ENCODE data around the gene SULF2.
A peak's percentile ranks its signal among the peaks of the same experiment; 100 is the strongest.

The SULF2 gene

GRCh38 chr20:47648943-47649342, 136.3 kb downstream of the SULF2 start:
- no peak for DNase-seq (ENCODE audit: low read depth)

DNA sequence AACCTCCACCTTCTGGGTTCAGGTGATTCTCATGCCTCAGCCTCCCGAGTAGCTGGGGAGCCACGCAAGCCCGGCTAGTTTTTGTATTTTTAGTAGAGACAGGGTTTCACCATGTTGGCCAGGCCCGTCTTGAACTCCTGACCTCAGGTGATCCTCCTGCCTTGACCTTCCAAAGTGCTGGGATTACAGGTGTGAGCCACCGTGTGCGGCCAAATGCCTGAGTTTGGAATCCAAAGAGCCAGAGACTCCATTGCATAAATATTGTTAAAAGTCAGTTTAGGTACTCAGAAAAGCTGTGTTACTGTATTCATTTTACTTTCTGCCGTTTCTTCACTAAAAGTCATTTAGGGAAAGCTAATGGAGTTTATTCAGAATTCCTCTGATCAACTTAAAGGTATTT, 137.3 kb downstream of the SULF2 start:
- DNase-seq (ENCODE audit: low read depth): no peak

DNA sequence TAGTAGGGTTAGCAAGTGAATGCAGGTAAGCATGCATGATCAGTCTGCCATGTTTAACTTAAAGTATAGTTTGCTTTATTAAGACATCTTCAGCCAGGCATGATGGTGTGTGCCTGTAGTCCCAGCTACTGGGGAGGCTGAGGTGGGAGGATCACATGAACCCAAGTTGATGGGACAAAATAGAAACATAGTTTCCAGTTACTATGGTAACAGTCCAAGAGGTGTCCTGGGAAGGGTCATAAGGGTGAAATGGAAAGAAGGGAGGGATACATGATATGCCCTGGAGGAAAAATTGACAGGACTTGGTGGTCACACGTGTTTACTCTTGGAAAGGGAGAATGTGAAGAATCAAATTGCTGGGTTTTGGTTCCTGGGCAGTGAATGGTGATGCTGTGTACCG, 139.6 kb downstream of the SULF2 start:
- no peak for DNase-seq (ENCODE audit: low read depth)

GRCh38 chr20:47642624-47643023, 142.7 kb downstream of the SULF2 start:
- DNase-seq (ENCODE audit: low read depth): no peak

DNA sequence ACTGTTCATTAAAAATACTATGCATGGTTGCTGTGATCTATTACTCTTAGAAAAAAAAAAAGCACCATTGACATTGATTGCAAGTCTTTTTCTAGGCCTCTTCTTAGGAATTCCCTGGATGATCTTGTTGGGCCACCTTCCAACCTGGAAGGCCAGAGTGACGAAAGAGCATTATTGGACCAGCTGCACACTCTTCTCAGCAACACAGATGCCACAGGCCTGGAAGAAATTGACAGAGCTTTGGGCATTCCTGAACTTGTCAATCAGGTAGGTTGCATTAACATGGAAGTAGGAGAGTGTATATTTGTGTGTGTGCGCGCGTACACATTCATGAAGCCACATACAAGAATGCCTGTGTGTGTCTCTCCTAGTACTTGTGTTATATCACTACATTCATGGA, 143.2 kb downstream of the SULF2 start:
- no peak for DNase-seq (ENCODE audit: low read depth)

- DNase-seq (ENCODE audit: low read depth): no peak
Measured at GRCh38 chr20:47638851-47639250, 146.4 kb downstream of the SULF2 start.

GRCh38 chr20:47635256-47635655, 150.0 kb downstream of the SULF2 start:
- no peak for DNase-seq (ENCODE audit: low read depth)

GRCh38 chr20:47631078-47631477, 154.2 kb downstream of the SULF2 start:
- no peak for DNase-seq (ENCODE audit: low read depth)

- DNase-seq (ENCODE audit: low read depth): no peak
Measured at GRCh38 chr20:47629907-47630306, 155.4 kb downstream of the SULF2 start.

DNA sequence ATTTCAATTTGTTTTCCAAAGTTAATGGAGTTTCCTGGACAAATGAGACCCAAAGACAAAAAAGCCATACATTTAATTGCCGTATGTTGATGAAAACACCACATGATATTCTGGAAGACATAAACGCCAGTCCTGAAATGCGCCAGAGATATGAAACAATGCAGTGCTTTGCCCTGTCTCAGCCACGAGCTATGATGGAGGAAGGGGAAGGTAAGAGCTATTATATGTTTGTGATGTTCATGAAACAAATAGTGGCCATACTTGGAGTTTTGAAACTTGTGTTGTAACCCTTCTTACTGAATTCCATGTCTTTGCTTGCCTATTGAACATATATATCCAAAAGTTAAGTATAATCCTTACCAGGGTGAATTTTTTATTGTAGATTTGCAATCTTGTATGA, 157.7 kb downstream of the SULF2 start:
- no peak for DNase-seq (ENCODE audit: low read depth)

- no peak for DNase-seq (ENCODE audit: low read depth)
Measured at GRCh38 chr20:47623206-47623605, 162.1 kb downstream of the SULF2 start.

GRCh38 chr20:47622118-47622665, 163.1 kb downstream of the SULF2 start:
- DNase-seq (ENCODE audit: low read depth): no peak

DNA sequence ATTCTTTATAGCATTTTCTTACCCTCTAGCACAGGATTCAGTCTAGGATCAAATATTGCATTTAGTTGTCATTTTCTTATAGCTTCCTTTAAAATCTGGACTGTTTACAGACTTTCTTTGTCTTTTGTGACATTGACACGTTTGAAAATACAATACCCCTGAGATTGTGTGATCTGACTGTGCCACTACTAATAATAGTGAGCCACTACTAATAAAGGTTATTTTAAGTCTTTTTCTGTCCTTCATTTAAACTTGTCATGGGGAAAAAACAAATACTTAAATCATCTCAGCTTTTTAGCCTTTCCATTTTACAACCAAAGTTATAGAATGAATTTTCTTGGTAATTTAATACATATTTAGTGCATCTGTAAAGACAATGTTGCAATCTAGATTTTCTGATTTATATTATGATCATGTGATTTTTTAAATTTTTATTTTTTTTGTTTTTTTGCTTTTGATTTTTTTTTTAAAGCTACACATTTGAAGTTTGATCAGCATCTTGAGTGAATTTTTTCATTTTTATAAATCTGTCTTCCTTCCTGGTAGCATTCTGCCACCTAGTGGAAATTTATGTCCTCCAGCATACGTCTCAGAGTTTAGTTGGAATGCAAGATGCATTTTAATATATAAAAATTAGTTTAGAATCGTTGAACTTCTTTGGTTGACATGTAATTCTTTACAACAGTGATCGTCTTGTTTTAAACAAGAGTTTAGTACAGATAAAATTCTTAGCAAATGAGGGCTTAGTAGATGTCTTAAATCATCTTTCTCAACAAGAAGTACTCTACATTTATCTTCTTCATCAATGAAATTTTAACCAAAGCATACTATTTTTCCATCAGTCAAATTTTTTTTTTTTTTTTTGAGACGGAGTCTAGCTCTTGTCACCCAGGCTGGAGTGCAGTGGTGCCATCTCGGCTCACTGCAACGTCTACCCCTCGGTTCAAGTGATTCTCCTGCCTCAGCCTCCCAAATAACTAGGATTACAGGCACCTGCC, 164.2 kb downstream of the SULF2 start:
- DNase-seq (ENCODE audit: low read depth): peak; percentile 45

- DNase-seq (ENCODE audit: low read depth): no peak
Measured at GRCh38 chr20:47618479-47618878, 166.8 kb downstream of the SULF2 start.

DNA sequence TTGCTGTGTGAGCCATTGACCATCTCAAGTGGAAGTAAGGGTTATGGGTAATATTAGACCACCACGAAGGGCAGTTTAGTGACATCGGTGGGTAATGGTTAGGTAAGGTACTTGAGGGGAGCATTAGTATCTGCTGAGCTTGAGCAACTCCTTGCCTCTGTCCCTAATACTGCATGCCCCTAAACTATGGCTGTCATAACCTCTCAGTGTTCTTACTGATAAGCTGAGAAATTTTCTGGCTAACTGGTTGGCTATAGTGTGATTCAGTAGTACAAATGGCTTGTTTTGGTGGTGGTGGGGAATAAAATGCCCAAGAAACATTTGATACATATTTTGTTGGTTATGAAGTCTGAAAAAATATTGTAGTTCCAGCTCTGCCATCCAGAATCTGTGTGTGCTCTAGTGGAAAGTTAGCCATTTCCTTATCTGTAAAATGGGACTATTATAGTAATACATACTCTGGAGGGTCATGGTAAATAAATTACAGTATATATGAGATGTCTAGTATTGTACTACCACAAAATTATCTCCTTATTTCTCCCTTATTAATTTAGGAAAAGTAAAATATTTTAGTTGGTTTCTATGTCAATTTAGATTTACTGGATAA, 170.5 kb downstream of the SULF2 start:
- no peak for DNase-seq (ENCODE audit: low read depth)

GRCh38 chr20:47612670-47613069, 172.6 kb downstream of the SULF2 start:
- DNase-seq (ENCODE audit: low read depth): no peak

DNA sequence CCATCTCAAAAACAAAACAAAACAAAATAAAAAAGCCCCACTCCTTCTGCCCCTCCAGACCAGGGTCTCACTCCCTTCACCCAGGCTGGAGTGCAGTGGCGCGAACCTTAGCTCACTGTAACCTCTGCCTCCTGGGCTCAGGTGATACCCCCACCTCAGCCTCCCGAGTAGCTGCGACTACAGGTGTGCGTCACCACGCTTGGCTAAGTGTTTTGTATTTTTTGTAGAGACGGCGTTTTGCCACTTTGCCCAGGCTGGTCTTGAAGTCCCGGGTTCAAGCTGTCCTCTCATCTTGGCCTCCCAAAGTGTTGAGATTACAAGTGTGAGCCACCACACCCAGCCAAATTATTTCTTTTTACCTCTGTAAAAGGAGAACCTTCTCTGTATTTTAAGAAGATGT, 173.5 kb downstream of the SULF2 start:
- no peak for DNase-seq (ENCODE audit: low read depth)

DNA sequence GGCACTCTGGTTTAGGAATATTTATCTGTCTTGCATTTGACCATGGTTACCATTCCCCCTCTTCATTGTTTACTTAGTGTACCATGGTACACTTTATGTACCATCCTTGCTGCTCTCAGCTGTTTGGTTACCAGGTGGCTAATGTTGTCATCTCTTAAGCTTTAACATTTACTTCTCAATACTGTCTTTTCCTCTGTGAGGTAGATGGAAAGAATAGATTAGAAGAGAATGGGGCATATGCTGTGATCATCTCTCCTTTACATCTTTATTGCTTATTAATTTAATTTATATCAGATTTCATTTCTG, 174.4 kb downstream of the SULF2 start:
- no peak for DNase-seq (ENCODE audit: low read depth)

DNA sequence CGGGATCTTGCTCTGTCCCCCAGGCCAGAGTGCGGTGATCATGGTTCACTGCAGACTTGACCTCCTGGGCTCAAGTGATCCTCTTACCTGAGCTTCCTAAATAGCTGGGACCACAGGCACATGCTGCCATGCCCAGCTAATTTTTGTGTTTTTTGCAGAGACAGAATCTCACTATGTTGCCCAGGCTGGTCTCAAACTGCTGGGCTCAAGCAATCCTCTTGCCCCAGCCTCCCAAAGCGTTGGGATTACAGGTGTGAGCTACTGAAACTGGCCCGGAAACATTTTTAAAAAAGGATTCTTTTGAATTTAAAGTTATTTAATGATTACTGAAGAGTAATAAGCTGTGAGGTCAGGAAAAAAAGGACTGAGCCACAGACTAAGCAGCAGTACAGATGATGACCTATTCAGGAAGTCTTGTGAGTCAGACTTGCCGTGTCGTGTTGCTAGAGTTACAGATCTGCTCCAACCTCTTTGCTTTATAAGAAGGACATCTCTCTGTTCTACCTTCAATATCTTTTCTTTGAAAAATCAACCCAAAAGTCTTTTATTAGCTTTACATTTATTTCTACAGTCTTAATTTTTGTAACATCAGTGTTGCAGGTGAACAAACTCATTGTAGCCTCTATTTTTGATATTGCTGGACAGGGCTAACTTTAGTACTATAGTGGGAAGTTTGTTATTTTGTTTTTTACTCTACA, 174.9 kb downstream of the SULF2 start:
- peak; percentile 26 for DNase-seq (ENCODE audit: low read depth)

DNA sequence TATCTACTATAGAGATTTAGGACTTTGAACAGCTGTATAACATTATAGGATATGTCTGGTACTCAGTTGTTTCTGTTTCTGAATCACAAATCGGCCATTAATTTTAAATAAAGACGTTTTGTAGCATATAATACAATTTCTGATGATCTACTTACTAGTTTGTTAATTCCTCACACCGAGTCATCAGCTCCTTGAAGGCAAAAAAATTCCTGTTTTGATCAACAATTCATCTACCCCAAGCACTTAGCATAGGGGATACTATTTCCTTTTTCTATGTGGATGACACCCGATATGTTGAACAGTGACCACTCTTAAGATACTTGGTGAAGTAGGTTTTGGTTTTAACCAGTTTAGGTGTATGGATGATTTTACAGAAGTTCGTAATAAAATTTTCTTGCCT, 176.3 kb downstream of the SULF2 start:
- DNase-seq (ENCODE audit: low read depth): no peak
